Mononuclear cell (primary cell): ENCODE data around the gene GRP. TPM values are rescaled to one million over a fixed set of nuclear protein-coding genes. Genes with fewer than 3 reads are reported as not detected.
"Not testable (repeated sequence)": the region's sequence is repeated elsewhere in the genome, so short reads cannot be mapped to it uniquely, and the experiment has no call there.

Source experiments
- H3K27me3 ChIP-seq: 2 replicates; pipeline ENCODE4 v1.6.0; 2011; ENCODE audit warnings: low read length, control low read depth; ENCODE audit not compliant: insufficient read depth
- H3K4me1 ChIP-seq: 2 replicates; pipeline ENCODE4 v1.5.1; 2011; ENCODE audit warnings: mild to moderate bottlenecking, low read length, control low read depth; ENCODE audit not compliant: insufficient read depth
- H3K4me3 ChIP-seq: 2 replicates; pipeline ENCODE4 v1.5.1; 2011; ENCODE audit warnings: mild to moderate bottlenecking, low read length, moderate library complexity
- H3K9me3 ChIP-seq: 2 replicates; pipeline ENCODE4 v1.5.1; 2011; ENCODE audit warnings: low read depth, mild to moderate bottlenecking, control low read depth, low read length
- total RNA-seq: library from RNA; depleted of rRNA; stranded (reverse); fragments of >200 nt; gene quantifications from one replicate; pipeline ENCODE4 v1.2.3, GENCODE V29; 2012

Gene GRP
- total RNA-seq, 1 donor, result 0.52 TPM

- H3K4me3 ChIP-seq, result no peak overlapping the region
- H3K9me3 ChIP-seq, result no peaks in the 10 kb centered on the region
- no peaks in the 10 kb centered on the region for H3K4me1 ChIP-seq
- peaks cover 10% of the 10 kb centered on the region for H3K27me3 ChIP-seq
Measured at GRCh38 chr18:59246796-59247195, 26.8 kb downstream of the GRP start.

DNA sequence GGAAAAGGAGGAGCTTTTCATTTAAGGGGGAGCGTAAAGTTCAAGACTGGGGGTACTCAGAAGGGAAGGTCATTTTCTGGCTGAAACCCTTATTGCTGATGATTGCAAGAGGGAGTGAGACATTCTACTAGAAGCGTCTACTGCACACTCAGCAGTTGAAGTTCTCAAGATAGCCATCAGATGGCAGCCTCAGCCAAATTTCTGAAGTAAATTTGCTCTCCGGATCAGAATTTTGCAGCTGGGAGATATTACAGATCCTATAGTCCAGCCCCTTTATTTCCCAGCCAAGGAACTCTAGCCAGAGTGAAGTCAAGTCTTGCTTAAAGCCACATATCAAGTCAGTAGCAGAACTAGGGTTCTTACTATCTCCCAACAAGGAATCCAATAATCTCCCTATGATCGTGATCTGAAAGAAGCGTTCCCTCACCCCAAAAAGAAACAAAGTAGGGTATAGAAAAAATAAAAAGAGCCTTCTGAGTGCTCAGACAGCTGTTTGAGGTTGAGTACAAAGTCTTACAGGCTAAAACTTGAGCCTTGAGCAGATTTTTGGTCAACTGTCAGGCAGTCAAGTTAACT is 29.3 kb downstream of the GRP start:
- Histone ChIP-seq H3K9me3 (no peaks in the 10 kb centered on the region), H3K27me3 (peaks cover 8% of the 10 kb centered on the region), H3K4me3 (no peak overlapping the region)

DNA sequence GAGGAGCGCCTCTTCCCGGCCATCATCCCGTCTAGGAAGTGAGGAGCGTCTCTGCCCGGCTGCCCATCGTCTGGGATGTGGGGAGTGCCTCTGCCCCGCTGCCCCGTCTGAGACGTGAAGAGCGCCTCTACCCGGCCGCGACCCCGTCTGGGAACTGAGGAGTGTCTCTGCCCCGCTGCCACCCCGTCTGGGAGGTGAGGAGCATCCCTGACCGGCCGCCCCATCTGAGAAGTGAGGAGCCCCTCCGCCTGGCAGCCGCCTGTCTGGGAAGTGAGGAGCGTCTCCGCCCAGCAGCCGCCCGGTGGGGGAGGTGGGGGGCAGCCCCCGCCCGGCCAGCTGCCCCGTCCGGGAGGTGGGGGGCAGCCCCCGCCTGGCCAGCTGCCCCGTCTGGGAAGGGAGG is 35.5 kb downstream of the GRP start:
- H3K9me3 ChIP-seq, H3K4me3 ChIP-seq: not testable (repeated sequence)

More for the DNA sequence above, 29.3 kb downstream of the GRP start:
- H3K4me1 ChIP-seq, result no peaks in the 10 kb centered on the region

GRCh38 chr18:59261842-59262241 is 41.9 kb downstream of the GRP start:
- not testable (repeated sequence) for H3K9me3 ChIP-seq, H3K4me1 ChIP-seq, H3K4me3 ChIP-seq
- peaks cover 39% of the 10 kb centered on the region for H3K27me3 ChIP-seq

More for the DNA sequence above, 35.5 kb downstream of the GRP start:
- not testable (repeated sequence) for H3K4me1 ChIP-seq, H3K27me3 ChIP-seq

GRCh38 chr18:59262243-59262642 is 42.3 kb downstream of the GRP start:
- H3K4me3 ChIP-seq, H3K4me1 ChIP-seq, H3K9me3 ChIP-seq: not testable (repeated sequence)
- peaks cover 43% of the 10 kb centered on the region for H3K27me3 ChIP-seq

DNA sequence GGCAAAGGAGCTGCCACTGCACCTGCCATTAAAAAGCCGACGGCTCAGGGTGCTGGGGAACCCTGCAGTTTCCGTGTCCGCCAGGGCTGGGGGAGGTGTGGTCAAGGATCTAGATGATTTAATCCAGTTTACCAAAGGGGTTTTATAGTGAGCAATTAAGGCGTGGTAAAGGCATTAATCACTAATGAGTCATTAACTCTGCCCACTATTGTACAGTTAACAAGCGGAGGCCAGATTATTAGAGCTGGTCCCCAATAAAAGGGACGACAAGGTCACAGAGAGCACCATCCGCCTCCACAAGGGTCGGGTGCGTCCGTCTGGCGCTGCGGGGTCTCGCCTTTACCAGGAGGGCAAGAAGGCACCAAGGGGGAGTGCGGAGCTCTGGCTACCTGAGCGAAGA is 43.7 kb downstream of the GRP start:
- Histone ChIP-seq H3K27me3 (peaks cover 57% of the 10 kb centered on the region), H3K9me3 (no peaks in the 10 kb centered on the region), H3K4me3 (no peak overlapping the region), H3K4me1 (no peaks in the 10 kb centered on the region)

- H3K9me3 ChIP-seq, result no peaks in the 10 kb centered on the region
- no peak overlapping the region for H3K4me3 ChIP-seq
- H3K4me1 ChIP-seq, result no peaks in the 10 kb centered on the region
- peaks cover 60% of the 10 kb centered on the region for H3K27me3 ChIP-seq
Measured at GRCh38 chr18:59264121-59264571, 44.2 kb downstream of the GRP start.

GRCh38 chr18:59264651-59265245 is 44.8 kb downstream of the GRP start:
- no peaks in the 10 kb centered on the region for H3K9me3 ChIP-seq
- H3K4me3 ChIP-seq, result no peak overlapping the region
- H3K27me3 ChIP-seq, result peaks cover 65% of the 10 kb centered on the region
- peaks cover 3% of the 10 kb centered on the region for H3K4me1 ChIP-seq

- no peaks in the 10 kb centered on the region for H3K9me3 ChIP-seq
- peak overlapping the region; percentile 12 for H3K4me3 ChIP-seq
- peaks cover 71% of the 10 kb centered on the region for H3K27me3 ChIP-seq
- peaks cover 3% of the 10 kb centered on the region for H3K4me1 ChIP-seq
Measured at GRCh38 chr18:59265246-59265973, 45.5 kb downstream of the GRP start.

DNA sequence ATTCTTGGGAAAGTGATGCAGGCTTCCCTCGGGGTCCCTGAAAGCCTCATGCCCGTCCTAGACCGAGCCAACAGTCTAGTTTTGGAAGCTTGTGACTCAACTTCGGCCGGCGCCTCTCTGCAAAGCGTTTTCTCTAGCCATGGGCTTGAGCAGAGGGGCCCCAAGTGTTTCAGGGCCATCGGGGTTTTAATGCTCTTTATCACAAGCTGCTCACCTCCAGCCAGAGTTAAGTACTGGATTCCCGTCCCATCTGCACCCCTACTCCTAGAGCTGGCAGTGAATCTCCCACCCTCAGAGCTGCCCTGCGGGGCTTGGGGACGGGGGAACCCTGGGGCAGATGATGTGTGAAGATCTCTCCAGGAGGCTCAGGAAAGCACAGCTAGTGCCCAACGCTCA is 46.0 kb downstream of the GRP start:
- no peaks in the 10 kb centered on the region for H3K9me3 ChIP-seq
- H3K4me1 ChIP-seq, result peaks cover 3% of the 10 kb centered on the region
- no peak overlapping the region for H3K4me3 ChIP-seq
- peaks cover 77% of the 10 kb centered on the region for H3K27me3 ChIP-seq

- peaks cover 82% of the 10 kb centered on the region for H3K27me3 ChIP-seq
- H3K9me3 ChIP-seq, result no peaks in the 10 kb centered on the region
- H3K4me1 ChIP-seq, result peaks cover 3% of the 10 kb centered on the region
- H3K4me3 ChIP-seq, result no peak overlapping the region
Measured at GRCh38 chr18:59266459-59266858, 46.5 kb downstream of the GRP start.

DNA sequence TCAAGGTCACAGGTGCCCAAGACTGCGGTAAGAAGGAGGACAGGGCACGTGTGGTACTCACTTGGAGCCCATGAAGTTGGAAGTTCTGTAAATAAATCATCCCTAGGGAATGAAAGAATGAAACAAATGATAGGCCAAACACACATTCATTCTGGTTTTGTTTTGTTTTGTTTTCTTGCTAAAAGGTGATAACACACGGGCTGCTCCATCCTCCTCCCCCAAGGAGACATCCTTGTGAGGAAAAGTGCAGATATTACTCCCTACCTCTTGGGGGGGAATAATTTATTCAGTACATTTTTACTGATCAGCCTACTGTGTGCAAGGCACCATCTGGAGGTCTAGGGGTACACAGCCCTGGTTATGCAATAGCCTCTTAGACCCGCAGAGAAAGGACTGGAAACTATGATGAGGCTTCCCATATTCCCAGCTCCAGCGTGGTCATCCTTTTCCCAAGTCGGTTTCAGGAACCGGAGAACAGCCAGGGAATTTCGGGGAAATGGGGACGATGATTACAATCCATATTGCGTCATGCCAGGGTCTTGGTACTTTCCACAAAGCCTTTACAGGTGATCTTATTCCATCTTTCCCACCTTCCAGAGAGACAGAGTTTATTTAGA is 47.0 kb downstream of the GRP start:
- no peak overlapping the region for H3K4me3 ChIP-seq
- H3K9me3 ChIP-seq, result no peaks in the 10 kb centered on the region
- peaks cover 3% of the 10 kb centered on the region for H3K4me1 ChIP-seq
- peaks cover 87% of the 10 kb centered on the region for H3K27me3 ChIP-seq

DNA sequence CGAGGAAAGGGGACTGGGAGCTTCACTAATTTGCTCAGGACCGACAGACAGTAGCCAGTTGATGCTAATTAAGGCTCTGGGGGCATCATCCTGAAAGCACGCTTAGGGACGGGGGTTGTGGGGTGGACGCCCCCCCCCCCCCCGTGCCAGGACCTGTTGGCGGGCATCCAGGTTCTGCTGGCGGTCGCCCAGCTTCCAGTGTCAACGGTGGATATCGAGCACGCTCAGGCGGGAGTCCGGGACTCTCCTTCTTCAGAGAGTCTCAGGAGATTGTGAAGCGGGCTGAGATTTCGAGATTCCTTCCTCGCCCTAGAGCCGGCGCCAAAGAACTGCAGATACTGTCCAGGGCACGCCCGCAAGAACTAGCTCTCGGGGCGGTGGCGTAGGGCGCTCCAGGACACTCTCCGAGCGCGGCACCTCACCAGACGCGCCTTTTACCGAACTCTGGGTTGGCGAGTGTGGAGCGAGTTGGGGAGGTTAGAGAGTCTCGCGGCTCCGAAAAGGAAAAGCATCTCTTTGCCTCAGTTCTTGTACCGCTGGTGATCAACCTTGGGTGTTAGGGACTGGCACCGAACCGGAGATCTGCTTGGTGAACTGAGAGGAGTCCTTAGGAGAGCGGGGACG is 47.7 kb downstream of the GRP start:
- peaks cover 10% of the 10 kb centered on the region for H3K4me1 ChIP-seq
- peaks cover 93% of the 10 kb centered on the region for H3K27me3 ChIP-seq
- H3K4me3 ChIP-seq, result no peak overlapping the region
- no peaks in the 10 kb centered on the region for H3K9me3 ChIP-seq

DNA sequence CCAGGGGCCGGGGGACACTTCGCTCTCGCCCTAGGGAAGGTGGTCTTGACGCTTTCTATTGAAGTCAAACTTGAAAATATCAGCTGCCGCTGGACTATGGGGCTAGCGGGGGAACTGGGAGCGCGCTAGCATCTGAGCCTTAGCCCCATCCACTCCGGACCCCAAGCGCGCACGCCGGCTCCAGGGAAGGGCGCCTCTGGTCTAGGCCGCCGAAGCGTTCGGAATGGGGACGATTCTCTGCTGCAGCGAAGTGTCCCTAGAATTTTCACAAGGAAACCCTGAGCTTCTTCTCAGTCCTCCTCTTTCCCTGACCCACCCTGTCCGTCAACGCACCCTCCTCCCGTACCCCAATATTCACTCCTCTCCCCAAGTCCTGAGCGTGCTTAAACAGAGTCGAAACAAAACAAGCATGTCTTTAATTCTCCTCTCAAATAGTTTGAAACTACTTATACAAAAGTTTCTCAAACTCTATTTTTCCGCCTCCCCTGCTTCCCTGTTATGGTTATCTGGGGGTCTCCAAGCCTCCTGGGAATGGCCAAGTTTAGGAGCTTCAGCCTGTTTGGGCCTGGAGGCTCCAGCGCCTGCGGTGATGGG is 48.3 kb downstream of the GRP start:
- no peak overlapping the region for H3K4me3 ChIP-seq
- peaks cover 96% of the 10 kb centered on the region for H3K27me3 ChIP-seq
- no peaks in the 10 kb centered on the region for H3K9me3 ChIP-seq
- peaks cover 14% of the 10 kb centered on the region for H3K4me1 ChIP-seq
